ENCODE data around the gene HS6ST3.

HS6ST3 gene

GRCh38 chr13:96203471-96203870 lies 113.6 kb downstream of the HS6ST3 start:
- no peak for DNase-seq

GRCh38 chr13:96214824-96215445 lies 125.0 kb downstream of the HS6ST3 start:
- no peak for DNase-seq

GRCh38 chr13:96216543-96216942 lies 126.6 kb downstream of the HS6ST3 start:
- DNase-seq: no peak

GRCh38 chr13:96218475-96218874 lies 128.6 kb downstream of the HS6ST3 start:
- no peak for DNase-seq

GRCh38 chr13:96221471-96221870 lies 131.6 kb downstream of the HS6ST3 start:
- DNase-seq: no peak

- no peak for DNase-seq
These were observed 133.3 kb downstream of the HS6ST3 start for GRCh38 chr13:96223231-96223630.

GRCh38 chr13:96229356-96229755 lies 139.4 kb downstream of the HS6ST3 start:
- no peak for DNase-seq

- DNase-seq: no peak
These were observed 148.3 kb downstream of the HS6ST3 start for GRCh38 chr13:96238241-96238640.

GRCh38 chr13:96238861-96239260 lies 149.0 kb downstream of the HS6ST3 start:
- no peak for DNase-seq

GRCh38 chr13:96243376-96243775 lies 153.5 kb downstream of the HS6ST3 start:
- DNase-seq: no peak

- DNase-seq: no peak
These were observed 158.2 kb downstream of the HS6ST3 start for GRCh38 chr13:96248103-96248502.

GRCh38 chr13:96248996-96249395 lies 159.1 kb downstream of the HS6ST3 start:
- no peak for DNase-seq

GRCh38 chr13:96252903-96253302 lies 163.0 kb downstream of the HS6ST3 start:
- no peak for DNase-seq

- DNase-seq: no peak
These were observed 183.3 kb downstream of the HS6ST3 start for GRCh38 chr13:96273196-96273595.

- no peak for DNase-seq
These were observed 184.1 kb downstream of the HS6ST3 start for GRCh38 chr13:96274046-96274445.

GRCh38 chr13:96279904-96280303 lies 190.0 kb downstream of the HS6ST3 start:
- DNase-seq: no peak

- DNase-seq: no peak
These were observed 195.1 kb downstream of the HS6ST3 start for GRCh38 chr13:96284971-96285370.

- DNase-seq: no peak
These were observed 195.8 kb downstream of the HS6ST3 start for GRCh38 chr13:96285729-96286128.

- DNase-seq: no peak
These were observed 205.3 kb downstream of the HS6ST3 start for GRCh38 chr13:96294930-96295881.

GRCh38 chr13:96297360-96297759 lies 207.5 kb downstream of the HS6ST3 start:
- DNase-seq: no peak

GRCh38 chr13:96299235-96299634 lies 209.3 kb downstream of the HS6ST3 start:
- DNase-seq: no peak

- DNase-seq: no peak
These were observed 218.7 kb downstream of the HS6ST3 start for GRCh38 chr13:96308568-96308967.

GRCh38 chr13:96314974-96315373 lies 225.1 kb downstream of the HS6ST3 start:
- DNase-seq: no peak

- no peak for DNase-seq
These were observed 248.1 kb downstream of the HS6ST3 start for GRCh38 chr13:96338030-96338429.
